ENCODE data around the gene ADH1C.

The ADH1C gene

DNA sequence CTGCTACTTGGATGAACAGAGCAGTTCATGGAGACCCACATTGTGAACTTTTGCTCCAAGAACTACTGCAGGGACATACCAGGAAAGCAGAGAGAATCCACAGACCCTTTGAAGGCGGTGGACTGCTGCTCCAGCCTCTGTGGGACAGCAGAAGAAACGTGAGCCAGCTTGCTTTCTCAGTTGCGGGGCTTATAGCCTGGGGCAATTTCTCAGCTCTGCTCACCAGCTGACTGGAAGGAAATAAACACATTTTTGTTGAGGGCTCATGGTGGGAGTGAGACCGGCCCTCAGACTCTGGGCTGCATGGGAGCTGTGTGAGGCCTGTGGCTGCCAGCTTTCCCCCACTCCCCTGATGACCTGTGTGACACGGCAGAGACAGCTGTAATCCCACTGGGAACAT, 59.2 kb downstream of the ADH1C start:
- no peak for DNase-seq

DNA sequence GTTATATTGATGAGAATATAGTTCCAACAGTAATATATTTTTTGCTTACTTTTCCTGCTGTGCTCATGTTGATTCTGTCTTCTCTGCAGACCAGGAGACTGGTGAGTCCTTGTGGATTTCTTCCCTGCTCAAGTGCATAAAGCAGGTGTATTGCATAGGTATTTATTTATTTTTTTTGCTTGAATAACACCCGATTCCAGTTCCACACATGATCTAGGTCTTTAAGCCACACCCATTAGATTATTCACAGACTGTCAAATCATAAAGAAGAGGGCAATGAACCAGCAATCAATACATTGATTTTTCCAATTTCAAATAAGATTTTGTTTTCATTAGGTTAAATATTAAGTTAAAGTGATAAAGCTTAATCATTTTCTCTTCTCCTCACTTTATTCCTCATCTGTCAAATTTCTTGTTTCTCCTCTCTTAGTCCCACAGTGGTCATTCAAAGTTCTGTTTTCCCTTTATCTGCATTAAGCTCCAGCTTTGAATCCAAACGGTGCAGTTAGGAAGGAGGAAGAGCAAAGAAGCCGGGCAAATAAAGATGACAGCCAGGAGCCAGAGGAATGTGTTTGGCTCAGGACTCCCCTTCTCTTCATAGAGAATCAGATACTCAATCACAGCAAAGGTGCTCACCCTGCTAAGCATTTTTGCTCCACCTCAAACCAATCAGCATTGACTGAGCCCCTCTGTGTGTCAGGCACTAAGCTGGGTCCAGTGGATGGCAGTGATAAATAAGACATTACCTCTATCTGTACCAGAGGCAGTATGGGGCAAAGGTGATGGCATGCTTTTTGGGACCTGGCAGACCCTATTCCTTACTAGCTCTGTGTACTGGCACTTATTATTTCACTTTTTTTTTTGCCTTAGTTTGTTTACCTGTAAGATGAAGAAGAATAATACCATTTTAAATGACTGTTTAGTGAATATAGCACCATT, 61.4 kb downstream of the ADH1C start, which contains the start of gene ADH1A:
Gene ADH1A (minus strand): TSS at position 138 of the 939 bp plus-strand sequence. CDS start 71 bp downstream, at position 67.
- no peak for DNase-seq
